Measurements from ENCODE around the gene CLMP. TPM values are rescaled to one million over a fixed set of nuclear protein-coding genes. Genes with fewer than 3 reads are reported as not detected.

Gene CLMP
- total and polyA plus RNA-seq, 4 experiments from 2014 or later: 0.41 to 0.97 (median 0.53) TPM

DNA sequence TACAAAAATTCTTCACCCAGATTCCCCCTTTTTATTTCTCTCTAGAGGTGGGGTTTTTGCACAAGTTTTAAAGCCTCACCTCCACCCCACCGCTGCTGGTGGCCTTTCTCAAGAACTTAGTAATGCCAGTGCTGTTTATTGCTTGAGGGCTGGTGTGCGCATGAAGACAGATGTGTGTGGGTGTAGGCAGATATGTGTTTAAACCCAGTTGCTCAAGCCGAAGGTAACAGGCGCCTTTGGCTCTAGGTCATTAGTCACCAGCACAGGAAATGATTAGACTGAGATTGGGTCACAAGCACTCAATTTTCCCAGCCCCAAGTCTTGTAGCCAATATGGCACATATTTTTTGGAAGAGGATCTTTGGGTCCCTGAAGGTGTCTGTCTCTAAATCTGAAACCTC lies 2.7 kb upstream of the CLMP start:
- CTCF ChIA-PET (ENCODE audit: partially characterized antibody): no interaction called here
- H3K4me3 ChIP-seq (ENCODE audit: low read length in 2 of 2): no peak overlapping the region
- peaks cover 12% of the 10 kb centered on the region for H3K4me1 ChIP-seq (ENCODE audit: insufficient read depth, low read length)
- Mint-ChIP-seq H3K4me1 (peaks cover 8 to 15% (median 8%) of the 10 kb centered on the region in 4 donors), H3K27ac (no peak overlapping the region), H3K9me3 (no peaks in the 10 kb centered on the region), H3K36me3 (no peaks in the 10 kb centered on the region), H3K4me3 (no peak overlapping the region), H3K27me3 (peaks cover 43 to 55% of the 10 kb centered on the region in 2 donors)
- no peaks in the 10 kb centered on the region for H3K36me3 ChIP-seq (ENCODE audit: insufficient read depth, low read length)
- peaks cover 22% of the 10 kb centered on the region for H3K27me3 ChIP-seq (ENCODE audit: insufficient read depth, low read length)
- H3K27ac ChIP-seq (ENCODE audit: low read depth, low read length): no peak overlapping the region
- intact Hi-C loops (cut with micrococcal nuclease): no loop called here
- POLR2A ChIA-PET (ENCODE audit: partially characterized antibody): no interaction called here
- DNase-seq: no peak
- H3K9me3 ChIP-seq (ENCODE audit: control insufficient read depth in 1 of 2, low read length in 2 of 2): no peaks in the 10 kb centered on the region

GRCh38 chr11:123196060-123196714 lies 1.1 kb upstream of the CLMP start:
- Mint-ChIP-seq H3K27me3 (peaks cover 53% of the 10 kb centered on the region in 2 donors), H3K4me1 (peaks cover 15 to 25% (median 18%) of the 10 kb centered on the region in 4 donors), H3K9me3 (no peaks in the 10 kb centered on the region), H3K36me3 (no peaks in the 10 kb centered on the region), H3K4me3 (peak overlapping the region in 5 of 8 donors; percentile 53 to 91 (median 74)), H3K27ac (no peak overlapping the region)
- DNase-seq: no peak
- Histone ChIP-seq H3K4me3 (ENCODE audit: low read length in 2 of 2) (no peak overlapping the region), H3K27me3 (ENCODE audit: insufficient read depth, low read length) (peaks cover 22% of the 10 kb centered on the region), H3K4me1 (ENCODE audit: insufficient read depth, low read length) (peaks cover 18% of the 10 kb centered on the region), H3K9me3 (ENCODE audit: control insufficient read depth in 1 of 2, low read length in 2 of 2) (no peaks in the 10 kb centered on the region), H3K27ac (ENCODE audit: low read depth, low read length) (no peak overlapping the region), H3K36me3 (ENCODE audit: insufficient read depth, low read length) (no peaks in the 10 kb centered on the region)
- ChIA-PET CTCF (ENCODE audit: partially characterized antibody) (no interaction called here), POLR2A (ENCODE audit: partially characterized antibody) (no interaction called here)
- intact Hi-C loops (cut with micrococcal nuclease): no loop called here

DNA sequence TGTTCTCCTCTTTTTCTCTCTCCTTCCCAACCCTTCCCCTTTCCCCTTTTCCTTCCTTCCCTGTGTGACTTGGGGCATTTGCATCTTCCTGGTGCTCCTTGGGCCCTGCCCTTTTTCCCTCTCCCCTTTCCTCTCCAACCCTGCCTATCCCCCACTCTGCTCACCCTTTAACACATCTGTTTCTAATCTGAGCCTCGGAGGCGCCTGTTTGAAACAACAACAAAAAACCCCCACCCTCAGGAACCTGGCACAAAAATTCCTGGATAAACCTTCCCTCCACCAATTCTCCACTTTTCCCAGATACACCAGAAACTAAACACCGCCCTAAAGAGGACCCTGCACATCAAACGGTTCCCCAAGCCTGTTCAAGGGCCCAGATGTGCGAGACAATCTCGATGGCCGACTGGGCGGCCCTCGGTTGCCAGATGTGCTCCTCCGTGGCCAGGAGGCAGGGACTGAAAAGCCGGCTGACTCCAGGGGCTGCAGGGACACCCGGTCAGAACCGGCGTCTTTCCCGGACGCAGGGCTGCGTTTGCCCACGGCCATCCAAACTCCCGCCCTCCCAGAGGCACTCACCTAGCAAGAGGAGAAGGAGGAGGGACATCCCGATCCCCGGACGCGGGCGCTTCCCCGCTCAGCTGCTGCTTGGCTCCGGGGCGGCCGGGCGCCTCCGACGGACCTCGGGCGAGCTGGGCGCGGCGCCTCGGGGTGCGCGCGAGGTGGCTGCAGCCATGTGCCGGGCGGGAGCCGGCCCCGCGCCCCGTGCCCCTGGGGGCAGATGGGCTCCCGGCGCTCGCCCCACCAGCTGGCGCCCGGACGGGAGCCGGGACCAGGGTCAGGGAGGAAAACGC lies 486 bp downstream of the CLMP start:
- Histone ChIP-seq H3K9me3 (ENCODE audit: control insufficient read depth in 1 of 2, low read length in 2 of 2) (no peaks in the 10 kb centered on the region), H3K4me1 (ENCODE audit: insufficient read depth, low read length) (peaks cover 18% of the 10 kb centered on the region), H3K27ac (ENCODE audit: low read depth, low read length) (no peak overlapping the region), H3K4me3 (ENCODE audit: low read length in 2 of 2) (no peak overlapping the region), H3K36me3 (ENCODE audit: insufficient read depth, low read length) (no peaks in the 10 kb centered on the region), H3K27me3 (ENCODE audit: insufficient read depth, low read length) (peaks cover 22% of the 10 kb centered on the region)
- Mint-ChIP-seq H3K27ac (peak overlapping the region in 1 of 7 donors; percentile 3), H3K36me3 (no peaks in the 10 kb centered on the region), H3K9me3 (no peaks in the 10 kb centered on the region), H3K4me1 (peaks cover 15 to 25% (median 18%) of the 10 kb centered on the region in 4 donors), H3K4me3 (peak overlapping the region in 7 of 8 donors; percentile 22 to 85 (median 65)), H3K27me3 (peaks cover 51 to 57% of the 10 kb centered on the region in 2 donors)
- intact Hi-C loops (cut with micrococcal nuclease): no loop called here
- no peak for DNase-seq
- ChIA-PET POLR2A (ENCODE audit: partially characterized antibody) (no interaction called here), CTCF (ENCODE audit: partially characterized antibody) (interaction anchor here (0.9 kb wide), 1 partner anchor 8 kb away, joined by 4 read pairs; no protein-coding TSS in a partner anchor)

DNA sequence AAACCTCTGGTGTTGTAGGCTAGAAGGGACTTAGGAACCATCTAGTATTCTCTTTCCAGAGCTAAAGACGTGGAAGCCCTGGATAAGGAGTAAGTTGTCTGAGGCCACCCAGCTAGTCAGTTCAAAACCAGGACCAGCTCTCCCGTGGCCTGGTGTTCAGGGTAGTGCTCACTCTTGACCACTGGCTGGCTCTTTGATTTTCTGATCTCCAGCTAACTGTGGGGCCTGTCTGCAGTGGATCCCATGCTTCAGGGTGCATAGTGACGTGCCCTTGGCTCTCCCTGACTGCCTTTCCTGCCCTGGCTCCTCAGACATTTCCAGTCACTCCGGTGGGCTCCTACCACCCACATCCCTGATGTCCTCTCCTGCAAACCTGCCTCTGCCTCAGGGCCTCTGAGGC lies 1.3 kb downstream of the CLMP start:
- peak overlapping the region in 2 of 8 donors; percentile 1 to 28 for H3K4me3 Mint-ChIP-seq
- ChIA-PET CTCF (ENCODE audit: partially characterized antibody) (interaction anchor here (0.9 kb wide), 1 partner anchor 9 kb away, joined by 4 read pairs; no protein-coding TSS in a partner anchor), POLR2A (ENCODE audit: partially characterized antibody) (no interaction called here)
- H3K27me3 ChIP-seq (ENCODE audit: insufficient read depth, low read length): peaks cover 22% of the 10 kb centered on the region
- no peaks in the 10 kb centered on the region for H3K9me3 ChIP-seq (ENCODE audit: control insufficient read depth in 1 of 2, low read length in 2 of 2)
- H3K27ac ChIP-seq (ENCODE audit: low read depth, low read length): no peak overlapping the region
- H3K4me3 ChIP-seq (ENCODE audit: low read length in 2 of 2): no peak overlapping the region
- no peak overlapping the region for H3K27ac Mint-ChIP-seq
- peaks cover 15 to 25% (median 18%) of the 10 kb centered on the region in 4 donors for H3K4me1 Mint-ChIP-seq
- H3K36me3 ChIP-seq (ENCODE audit: insufficient read depth, low read length): no peaks in the 10 kb centered on the region
- peaks cover 47 to 52% of the 10 kb centered on the region in 2 donors for H3K27me3 Mint-ChIP-seq
- H3K9me3 Mint-ChIP-seq: no peaks in the 10 kb centered on the region
- no peak for DNase-seq
- intact Hi-C loops (cut with micrococcal nuclease): no loop called here
- peaks cover 18% of the 10 kb centered on the region for H3K4me1 ChIP-seq (ENCODE audit: insufficient read depth, low read length)
- no peaks in the 10 kb centered on the region for H3K36me3 Mint-ChIP-seq

GRCh38 chr11:123191939-123192338 lies 3.1 kb downstream of the CLMP start:
- ChIA-PET CTCF (ENCODE audit: partially characterized antibody) (interaction anchor here (1.0 kb wide), 1 partner anchor 55 kb away, joined by 3 read pairs; no protein-coding TSS in a partner anchor), POLR2A (ENCODE audit: partially characterized antibody) (no interaction called here)
- peak overlapping the region in 3 of 8 donors; percentile 4 to 36 (median 6) for H3K4me3 Mint-ChIP-seq
- Histone ChIP-seq H3K27me3 (ENCODE audit: insufficient read depth, low read length) (peaks cover 22% of the 10 kb centered on the region), H3K9me3 (ENCODE audit: control insufficient read depth in 1 of 2, low read length in 2 of 2) (no peaks in the 10 kb centered on the region), H3K27ac (ENCODE audit: low read depth, low read length) (no peak overlapping the region), H3K36me3 (ENCODE audit: insufficient read depth, low read length) (no peaks in the 10 kb centered on the region), H3K4me3 (ENCODE audit: low read length in 2 of 2) (no peak overlapping the region), H3K4me1 (ENCODE audit: insufficient read depth, low read length) (peaks cover 18% of the 10 kb centered on the region)
- H3K4me1 Mint-ChIP-seq: peaks cover 15 to 25% (median 18%) of the 10 kb centered on the region in 4 donors
- no peak for DNase-seq
- H3K36me3 Mint-ChIP-seq: no peaks in the 10 kb centered on the region
- H3K27me3 Mint-ChIP-seq: peaks cover 47 to 58% of the 10 kb centered on the region in 2 donors
- H3K27ac Mint-ChIP-seq: no peak overlapping the region
- H3K9me3 Mint-ChIP-seq: no peaks in the 10 kb centered on the region
- intact Hi-C loops (cut with micrococcal nuclease): no loop called here

- no peak overlapping the region for H3K27ac Mint-ChIP-seq
- H3K9me3 ChIP-seq (ENCODE audit: control insufficient read depth in 1 of 2, low read length in 2 of 2): no peaks in the 10 kb centered on the region
- H3K27me3 Mint-ChIP-seq: peaks cover 50 to 57% of the 10 kb centered on the region in 2 donors
- H3K4me1 Mint-ChIP-seq: peaks cover 14 to 21% (median 15%) of the 10 kb centered on the region in 4 donors
- peaks cover 10% of the 10 kb centered on the region for H3K4me1 ChIP-seq (ENCODE audit: insufficient read depth, low read length)
- no peak for DNase-seq
- no peak overlapping the region for H3K27ac ChIP-seq (ENCODE audit: low read depth, low read length)
- ChIA-PET CTCF (ENCODE audit: partially characterized antibody) (interaction anchor here (0.6 to 0.7 kb wide), 2 partner anchors 9 to 426 kb away, joined by 3 read pairs; no protein-coding TSS in a partner anchor), POLR2A (ENCODE audit: partially characterized antibody) (no interaction called here)
- no peaks in the 10 kb centered on the region for H3K36me3 Mint-ChIP-seq
- no peaks in the 10 kb centered on the region for H3K9me3 Mint-ChIP-seq
- peaks cover 10% of the 10 kb centered on the region for H3K27me3 ChIP-seq (ENCODE audit: insufficient read depth, low read length)
- H3K36me3 ChIP-seq (ENCODE audit: insufficient read depth, low read length): no peaks in the 10 kb centered on the region
- no peak overlapping the region for H3K4me3 ChIP-seq (ENCODE audit: low read length in 2 of 2)
- intact Hi-C loops (cut with micrococcal nuclease): no loop called here
- no peak overlapping the region for H3K4me3 Mint-ChIP-seq
These were observed 4.5 kb downstream of the CLMP start for GRCh38 chr11:123190518-123190917.

DNA sequence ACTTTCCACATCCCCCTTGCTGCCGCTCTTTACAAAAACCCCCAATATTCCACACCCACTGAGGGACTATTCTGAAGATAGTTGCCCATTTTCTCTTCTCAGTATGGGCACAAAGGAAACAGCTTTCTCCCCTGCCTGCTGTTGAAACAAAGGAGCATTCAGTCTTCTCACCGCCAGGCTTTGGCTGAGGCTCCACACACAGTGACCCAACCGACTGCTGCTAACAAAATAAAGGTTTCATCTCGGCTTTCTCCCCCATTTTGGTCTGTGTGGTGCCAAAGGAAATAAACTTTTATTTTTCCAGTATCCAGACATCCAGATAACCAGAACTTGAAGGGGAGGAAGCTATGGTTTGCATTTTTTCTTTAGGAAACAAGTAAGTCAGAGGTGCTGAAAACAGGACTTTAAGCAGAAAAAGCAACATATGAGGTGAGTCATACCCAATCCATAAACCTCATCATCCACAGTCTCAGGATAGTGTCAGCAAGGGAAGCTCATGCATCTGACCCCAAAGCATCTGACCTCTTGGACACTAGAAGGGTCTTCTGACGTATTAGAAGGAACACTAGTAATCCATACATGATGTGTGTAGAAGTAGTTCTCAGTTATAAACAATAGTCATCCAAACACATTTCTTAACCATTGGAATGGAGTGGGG lies 6.4 kb downstream of the CLMP start:
- H3K4me1 ChIP-seq (ENCODE audit: insufficient read depth, low read length): peaks cover 7% of the 10 kb centered on the region
- H3K27me3 Mint-ChIP-seq: peaks cover 50 to 56% of the 10 kb centered on the region in 2 donors

More for the DNA sequence above, 6.4 kb downstream of the CLMP start:
- Histone ChIP-seq H3K27ac (ENCODE audit: low read depth, low read length) (no peak overlapping the region), H3K27me3 (ENCODE audit: insufficient read depth, low read length) (no peaks in the 10 kb centered on the region), H3K36me3 (ENCODE audit: insufficient read depth, low read length) (no peaks in the 10 kb centered on the region), H3K4me3 (ENCODE audit: low read length in 2 of 2) (no peak overlapping the region), H3K9me3 (ENCODE audit: control insufficient read depth in 1 of 2, low read length in 2 of 2) (no peaks in the 10 kb centered on the region)
- ChIA-PET CTCF (ENCODE audit: partially characterized antibody) (no interaction called here), POLR2A (ENCODE audit: partially characterized antibody) (no interaction called here)
- peaks cover 9 to 17% (median 10%) of the 10 kb centered on the region in 4 donors for H3K4me1 Mint-ChIP-seq
- DNase-seq: no peak
- H3K9me3 Mint-ChIP-seq: no peaks in the 10 kb centered on the region
- no peaks in the 10 kb centered on the region for H3K36me3 Mint-ChIP-seq
- H3K4me3 Mint-ChIP-seq: no peak overlapping the region
- no peak overlapping the region for H3K27ac Mint-ChIP-seq
- intact Hi-C loops (cut with micrococcal nuclease): no loop called here

All from CD4-positive, alpha-beta memory T cell (primary cell).